Measurements from ENCODE around the gene SELENOF. TPM values are rescaled to one million over a fixed set of nuclear protein-coding genes. Genes with fewer than 3 reads are reported as not detected.

SELENOF gene
- 116 and 129 TPM in 2 replicates for total RNA-seq
- long read RNA-seq, transcript SELENOF-202 (4 exons, 1,220 nt): minor isoform, 15 of 267 reads
- long read RNA-seq, transcript SELENOF-201 (5 exons, 1,781 nt): major isoform, 236 of 267 reads
- long read RNA-seq, transcript SELENOF-205 (5 exons, 831 nt): minor isoform, 5 of 267 reads
- long read RNA-seq, partial matches to known transcripts: 2 of 267 reads
- long read RNA-seq, other reads (novel, unspliced or antisense): 9 of 267 reads

- peaks cover 38% of the 10 kb centered on the region for H3K4me1 Mint-ChIP-seq
- H3K36me3 Mint-ChIP-seq (ENCODE audit: low read depth): peaks cover 9% of the 10 kb centered on the region
- TF ChIP-seq CTCF (conservative IDR thresholded peaks at IDR 0.05): no peak
Observed at GRCh38 chr1:86913896-86914600, at the start of gene SELENOF. SELENOF (minus strand) TSS chr1:86914126; CDS start chr1:86914111, 15 bp downstream.

DNA sequence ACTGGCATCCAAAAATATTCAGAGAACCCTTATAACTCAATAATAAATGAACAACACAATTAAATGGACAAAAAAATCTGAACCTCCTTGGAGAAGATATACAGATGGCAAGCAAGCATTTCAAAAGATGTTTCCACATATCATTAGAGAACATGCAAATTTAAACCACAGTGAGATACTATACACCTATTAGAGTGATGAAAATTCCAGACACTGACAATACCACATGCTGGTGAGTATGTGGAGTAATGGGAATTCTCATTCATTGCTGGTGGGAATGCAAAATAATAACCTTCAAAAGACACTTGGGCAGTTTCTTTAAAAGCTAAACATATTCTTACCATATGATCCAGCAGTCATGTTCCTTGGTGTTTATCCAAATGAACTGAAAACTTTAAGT is 46.6 kb upstream of the SELENOF start:
- H3K27ac Mint-ChIP-seq (ENCODE audit: unreplicated experiment): no peak overlapping the region
- H3K4me3 Mint-ChIP-seq: no peak overlapping the region
- H3K27me3 Mint-ChIP-seq (ENCODE audit: low read depth): no peaks in the 10 kb centered on the region
- peaks cover 31% of the 10 kb centered on the region for H3K36me3 Mint-ChIP-seq (ENCODE audit: low read depth)
- no peak for TF ChIP-seq CTCF (conservative IDR thresholded peaks at IDR 0.05)
- H3K4me1 Mint-ChIP-seq: peaks cover 5% of the 10 kb centered on the region
- peaks cover 13% of the 10 kb centered on the region for H3K9me3 Mint-ChIP-seq
- no peak for DNase-seq (ENCODE audit: low read depth, low spot score)

More at GRCh38 chr1:86913896-86914600, at the start of gene SELENOF:
- Mint-ChIP-seq H3K4me3 (no peak within 1 kb of the TSS), H3K27ac (ENCODE audit: unreplicated experiment) (no peak within 1 kb of the TSS), H3K27me3 (ENCODE audit: low read depth) (no peaks in the 10 kb centered on the region), H3K9me3 (no peaks in the 10 kb centered on the region)
- DNase-seq (ENCODE audit: low read depth, low spot score): peak; percentile 97

GRCh38 chr1:86957221-86957620 is 43.3 kb upstream of the SELENOF start:
- no peak for DNase-seq (ENCODE audit: low read depth, low spot score)
- no peak for TF ChIP-seq CTCF (conservative IDR thresholded peaks at IDR 0.05)
- Mint-ChIP-seq H3K36me3 (ENCODE audit: low read depth) (peaks cover 20% of the 10 kb centered on the region), H3K27ac (ENCODE audit: unreplicated experiment) (no peak overlapping the region), H3K4me1 (peaks cover 10% of the 10 kb centered on the region), H3K9me3 (peaks cover 11% of the 10 kb centered on the region), H3K27me3 (ENCODE audit: low read depth) (no peaks in the 10 kb centered on the region), H3K4me3 (no peak overlapping the region)

- Mint-ChIP-seq H3K4me1 (peaks cover 16% of the 10 kb centered on the region), H3K27me3 (ENCODE audit: low read depth) (no peaks in the 10 kb centered on the region), H3K27ac (ENCODE audit: unreplicated experiment) (no peak overlapping the region), H3K4me3 (no peak overlapping the region), H3K9me3 (peaks cover 11% of the 10 kb centered on the region), H3K36me3 (ENCODE audit: low read depth) (peaks cover 20% of the 10 kb centered on the region)
- DNase-seq (ENCODE audit: low read depth, low spot score): no peak
- TF ChIP-seq CTCF (conservative IDR thresholded peaks at IDR 0.05): no peak
Observed at GRCh38 chr1:86956221-86956620, 42.3 kb upstream of the SELENOF start.

DNA sequence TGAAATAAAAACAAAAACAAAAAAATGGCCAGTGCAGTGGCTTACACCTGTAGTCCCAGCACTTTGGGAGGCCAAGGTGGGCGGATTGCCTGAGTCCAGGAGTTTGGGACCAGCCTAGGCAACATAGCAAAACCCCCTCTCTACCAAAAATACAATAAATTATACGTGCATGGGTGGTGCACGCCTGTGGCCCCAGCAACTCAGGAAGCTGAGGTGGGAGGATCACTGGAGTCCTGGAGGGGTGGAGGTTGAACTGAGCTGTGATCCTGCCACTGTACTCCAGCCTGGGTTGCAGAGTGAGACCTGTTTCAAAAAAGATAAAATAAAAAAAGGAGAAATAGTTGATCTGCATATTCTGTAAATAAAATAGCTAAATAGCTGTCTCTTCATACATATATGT is 41.8 kb upstream of the SELENOF start:
- Mint-ChIP-seq H3K36me3 (ENCODE audit: low read depth) (peaks cover 20% of the 10 kb centered on the region), H3K4me3 (no peak overlapping the region), H3K27ac (ENCODE audit: unreplicated experiment) (no peak overlapping the region), H3K27me3 (ENCODE audit: low read depth) (no peaks in the 10 kb centered on the region), H3K9me3 (peaks cover 11% of the 10 kb centered on the region), H3K4me1 (peaks cover 22% of the 10 kb centered on the region)
- no peak for TF ChIP-seq CTCF (conservative IDR thresholded peaks at IDR 0.05)
- no peak for DNase-seq (ENCODE audit: low read depth, low spot score)
